GM12878 (cell line): Measurements from ENCODE around the gene MRPS22.

Experiments
- SP1 ChIP-seq: IDR thresholded peaks from one replicate; pipeline ENCODE4 v1.6.1; 2011; ENCODE audit warnings: low read depth, low read length
- YY1 ChIP-seq: IDR thresholded peaks from 2 replicates; pipeline ENCODE4 v1.6.1; 2011; ENCODE audit warnings: low read depth, mild to moderate bottlenecking, low read length
- TF ChIP-seq, protein P1 (sequence below): IDR thresholded peaks from 2 replicates; pipeline ENCODE4 v1.6.1; 2012; ENCODE audit warnings: low read depth, low read length, improper control_type of control experiment

DNA sequence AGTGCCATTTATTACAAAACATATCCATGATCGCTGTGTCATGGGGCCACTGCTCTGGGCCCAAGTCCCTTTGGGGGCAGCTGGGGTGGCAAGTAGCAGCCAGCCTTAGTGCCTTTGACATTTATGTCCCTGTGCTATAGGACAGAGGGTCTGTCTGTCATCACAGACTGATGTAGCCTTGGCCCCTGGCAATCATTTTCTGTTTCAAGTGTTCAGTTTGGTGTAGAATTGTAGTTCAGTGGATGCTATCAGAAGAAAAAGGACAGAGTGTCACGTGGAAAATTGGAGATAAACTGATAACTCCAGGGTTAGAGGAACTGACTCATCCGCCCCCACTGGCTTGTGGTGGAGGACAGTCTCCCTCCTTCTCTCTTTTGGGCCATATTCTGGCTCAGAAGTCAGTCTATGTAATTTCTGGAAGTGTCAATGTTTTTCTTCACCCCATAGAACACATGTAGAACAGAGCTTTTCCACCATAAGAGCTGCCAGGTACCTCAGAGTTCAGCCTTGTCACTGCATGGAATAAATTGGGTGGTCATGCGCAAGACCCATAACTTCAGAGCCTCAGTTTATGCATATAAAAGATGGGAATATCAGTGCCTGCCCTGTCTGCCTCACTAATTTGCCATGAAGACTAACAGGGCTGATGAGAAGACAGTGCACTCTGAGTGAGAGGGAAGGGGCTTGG is 4.5 kb upstream of the MRPS22 start:
- TF ChIP-seq, protein P1, sequence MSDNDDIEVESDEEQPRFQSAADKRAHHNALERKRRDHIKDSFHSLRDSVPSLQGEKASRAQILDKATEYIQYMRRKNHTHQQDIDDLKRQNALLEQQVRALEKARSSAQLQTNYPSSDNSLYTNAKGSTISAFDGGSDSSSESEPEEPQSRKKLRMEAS, result no peak
- TF ChIP-seq SP1 (no peak), YY1 (no peak)
